CD4-positive, alpha-beta T cell treated with Interleukin-17A for 1 hour (primary cell): ENCODE results near the gene LSS.

ENCODE experiments used
- DNase-seq: peaks from one replicate; pipeline ENCODE4 v3.0.0-alpha.2; 2020

Gene LSS

GRCh38 chr21:46165098-46165497, 63.5 kb downstream of the LSS start:
- DNase-seq = no peak

GRCh38 chr21:46163380-46163779, 65.2 kb downstream of the LSS start:
- DNase-seq = no peak

DNA sequence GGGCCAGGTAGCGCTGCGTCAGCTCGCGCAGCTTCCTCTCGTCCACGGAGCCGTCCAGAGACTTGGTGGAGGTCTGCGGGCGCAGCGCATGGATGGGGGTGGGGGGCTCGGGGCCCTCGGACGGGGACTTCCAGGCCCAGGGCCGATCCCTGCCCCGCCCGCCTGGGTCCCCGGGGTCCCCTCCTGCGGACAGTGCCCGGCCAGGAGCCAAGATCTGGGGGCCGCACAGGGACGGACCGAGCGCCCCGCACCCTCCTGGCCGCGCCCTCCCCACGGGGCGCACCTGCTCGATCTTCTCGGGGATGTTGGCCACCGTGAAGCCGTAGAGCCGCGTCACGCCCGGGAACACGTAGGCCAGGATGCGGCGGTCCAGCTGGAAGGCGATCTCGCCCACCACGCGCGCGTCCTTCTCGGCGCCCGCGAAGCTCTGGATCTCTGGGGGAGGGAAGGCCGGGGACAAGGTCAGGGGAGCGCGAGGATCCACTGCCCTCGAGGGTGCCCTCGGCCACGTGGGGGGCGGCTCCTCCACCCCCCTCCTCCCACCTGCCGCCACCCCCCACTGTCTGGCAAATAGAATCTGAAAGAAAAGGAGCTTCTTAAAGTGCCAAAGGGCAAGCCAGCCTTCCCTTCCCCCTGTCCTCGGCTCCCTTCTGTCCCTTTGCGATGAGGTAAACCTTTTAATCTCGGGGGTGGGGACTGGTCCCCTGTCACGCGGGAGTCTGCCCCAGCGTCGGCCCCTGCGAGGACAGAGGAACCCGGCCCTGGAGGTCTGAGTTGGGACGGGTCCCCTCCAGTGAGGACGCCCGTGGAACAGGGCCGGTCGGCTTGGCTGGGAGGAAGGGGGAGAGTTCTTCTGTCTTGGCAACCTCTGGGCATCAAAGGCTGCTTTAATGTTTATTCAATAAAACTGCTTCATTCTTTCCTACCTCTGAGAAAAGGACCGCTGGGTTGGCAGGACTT, 66.7 kb downstream of the LSS start:
- DNase-seq = no peak

- no peak for DNase-seq
These were observed 67.5 kb downstream of the LSS start for GRCh38 chr21:46160907-46161632.

GRCh38 chr21:46160657-46160906, 68.0 kb downstream of the LSS start:
- DNase-seq = no peak

GRCh38 chr21:46159841-46160656, 68.5 kb downstream of the LSS start:
- DNase-seq = no peak

DNA sequence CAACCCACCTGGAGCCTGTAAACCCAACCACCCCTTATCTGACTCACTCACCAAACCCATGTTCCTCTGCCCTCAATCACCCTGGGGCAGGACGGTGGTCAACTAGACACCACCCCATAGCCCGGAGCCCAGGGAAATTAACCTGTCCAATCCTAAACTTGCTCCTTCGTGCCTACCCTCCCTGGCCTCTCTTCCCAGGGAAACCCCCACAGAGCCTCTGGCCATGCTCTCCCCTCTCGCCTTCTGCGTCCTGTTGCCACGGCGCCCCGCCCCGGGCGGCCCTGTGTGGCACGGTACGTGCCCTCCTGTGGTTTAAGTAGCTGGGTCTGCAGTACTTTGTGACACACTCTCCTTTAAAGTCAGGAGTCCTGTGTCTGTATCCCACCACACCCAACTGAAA, 69.2 kb downstream of the LSS start:
- DNase-seq = no peak

DNA sequence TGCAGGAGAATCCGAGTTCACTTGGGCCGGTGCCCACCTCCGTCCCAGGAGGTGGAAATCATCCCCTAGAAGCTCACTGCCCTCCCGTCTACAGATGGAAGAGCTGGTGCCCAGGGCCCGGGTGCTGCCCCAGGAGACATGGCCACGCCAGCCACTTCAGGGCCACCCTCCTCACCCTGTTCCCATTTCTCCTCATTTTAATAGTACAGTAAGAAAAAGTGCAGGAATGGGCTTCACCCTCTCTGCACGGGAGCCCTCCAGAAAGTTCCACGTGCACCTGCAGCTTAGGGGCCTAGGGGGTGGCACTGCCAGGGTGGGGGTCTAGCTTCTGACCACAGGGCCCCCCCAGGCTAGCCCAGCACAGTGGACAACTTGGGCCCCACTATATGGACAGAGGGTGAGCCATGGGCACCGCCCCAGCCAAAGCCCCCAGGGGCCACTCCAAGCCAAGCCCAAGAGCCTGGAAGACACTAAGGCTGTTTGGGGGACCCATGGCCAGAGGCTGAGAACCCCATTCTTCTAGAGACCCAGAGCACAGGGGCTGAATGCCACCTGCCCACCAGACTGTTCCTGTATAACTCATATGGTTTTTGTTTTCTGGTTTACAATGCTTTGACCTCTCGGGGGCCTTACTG, 69.8 kb downstream of the LSS start:
- DNase-seq = no peak

DNA sequence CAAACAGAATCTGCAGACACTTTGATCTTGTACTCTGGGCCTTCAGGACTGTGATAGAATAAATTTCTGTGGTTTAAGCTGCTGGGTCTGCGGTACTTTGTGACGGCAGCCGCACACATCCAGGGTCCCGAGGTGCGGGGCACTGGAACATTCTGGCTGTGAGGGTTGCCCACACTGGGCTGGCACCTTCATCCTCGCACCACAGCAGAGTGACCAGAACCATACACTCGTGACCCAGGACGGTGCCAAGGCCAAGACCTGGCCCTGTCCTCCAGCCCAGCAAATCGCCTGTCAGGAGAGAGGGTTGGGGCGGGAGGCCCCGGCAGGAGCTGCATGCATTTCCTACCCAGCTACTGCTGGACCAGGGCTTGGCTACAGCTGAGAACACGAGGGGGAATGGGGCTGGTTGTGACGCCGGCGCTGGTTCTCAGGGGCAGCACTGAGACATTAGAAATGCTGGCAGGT, 70.6 kb downstream of the LSS start:
- DNase-seq = no peak

DNA sequence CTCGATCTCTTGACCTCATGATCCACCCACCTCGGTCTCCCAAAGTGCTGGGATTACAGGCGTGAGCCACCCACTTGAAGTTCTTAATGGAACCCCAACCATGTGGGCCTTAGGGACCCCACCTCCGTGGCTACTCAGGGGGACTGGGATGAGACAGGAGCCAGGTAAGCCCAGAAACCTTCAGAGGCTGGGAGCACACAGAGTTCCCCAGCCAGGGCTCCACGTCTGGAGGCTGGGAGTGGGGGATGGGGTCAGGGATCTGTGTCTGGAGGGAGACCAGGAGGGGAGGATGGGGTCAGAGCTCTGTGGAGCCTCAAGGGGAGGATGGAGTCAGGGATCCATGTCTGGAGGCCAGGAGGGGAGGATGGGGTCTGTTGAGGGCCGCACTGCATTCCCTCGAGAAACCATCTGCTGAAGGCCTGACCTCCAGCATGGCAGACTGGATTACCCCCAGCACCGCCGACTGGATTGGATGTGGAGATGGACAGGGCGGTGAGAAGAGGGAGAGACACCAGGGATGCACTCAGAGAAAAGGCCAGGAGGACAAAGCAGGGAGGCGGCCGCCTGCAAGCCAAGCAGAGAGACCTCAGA, 71.1 kb downstream of the LSS start:
- DNase-seq = no peak

- no peak for DNase-seq
These were observed 71.9 kb downstream of the LSS start for GRCh38 chr21:46156678-46157077.

DNA sequence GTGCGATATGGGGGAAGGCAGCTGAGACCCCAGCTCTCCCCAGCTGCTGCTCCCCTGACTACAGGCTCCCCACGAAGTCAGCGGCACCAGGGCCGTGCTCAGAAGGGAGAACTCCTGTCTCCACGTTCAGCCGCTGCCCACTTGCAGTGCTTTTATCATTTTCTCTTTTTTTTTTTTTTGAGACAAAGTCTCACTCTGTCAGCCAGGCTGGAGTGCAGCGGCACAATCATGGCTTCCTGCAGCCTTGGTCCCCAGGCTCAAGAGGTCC, 72.3 kb downstream of the LSS start:
- no peak for DNase-seq

DNA sequence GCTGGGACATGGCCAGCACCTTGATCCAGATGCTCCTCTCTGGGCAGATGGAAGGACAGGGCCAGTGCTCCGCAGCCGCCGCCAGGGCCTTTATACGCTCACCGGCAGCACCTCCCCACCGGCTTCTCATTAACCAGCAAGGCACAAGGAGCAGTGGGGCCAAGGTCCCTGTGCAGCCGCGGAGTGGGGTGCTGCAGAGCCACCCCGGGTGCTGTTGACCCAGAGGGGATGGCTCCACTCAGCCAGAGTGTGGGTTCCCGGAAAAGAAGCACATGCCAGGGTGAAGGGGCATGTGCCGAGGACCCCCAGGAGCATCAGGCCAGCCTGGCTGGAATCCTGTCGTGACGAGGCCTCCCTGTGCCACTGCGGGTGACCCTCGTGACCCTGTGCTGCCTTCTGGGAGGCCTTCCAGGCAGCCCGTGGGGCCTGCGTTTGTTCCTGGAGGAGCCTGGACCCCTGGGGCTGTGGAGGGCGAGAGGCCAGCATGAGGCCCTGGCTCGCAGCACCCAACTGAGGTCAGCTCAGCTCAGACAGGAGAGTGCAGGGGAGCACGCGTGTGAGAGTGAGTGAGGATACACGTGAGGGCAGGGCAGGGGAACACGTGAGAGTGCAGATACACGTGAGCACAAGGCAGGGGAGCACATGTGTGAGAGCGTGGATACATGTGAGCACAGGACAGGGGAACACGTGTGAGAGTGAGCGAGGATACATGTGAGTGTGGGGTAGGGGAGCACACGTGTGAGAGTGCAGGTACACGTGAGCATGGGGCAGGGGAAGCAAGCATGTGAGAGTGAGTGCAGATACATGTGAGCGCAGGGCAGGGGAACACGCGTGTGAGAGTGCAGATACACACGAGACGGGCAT, 72.8 kb downstream of the LSS start, which contains the start of gene FTCD:
FTCD (minus strand) TSS at position 66 of the 864 bp plus-strand sequence; CDS start at position 10, 56 bp downstream.
- no peak for DNase-seq

DNA sequence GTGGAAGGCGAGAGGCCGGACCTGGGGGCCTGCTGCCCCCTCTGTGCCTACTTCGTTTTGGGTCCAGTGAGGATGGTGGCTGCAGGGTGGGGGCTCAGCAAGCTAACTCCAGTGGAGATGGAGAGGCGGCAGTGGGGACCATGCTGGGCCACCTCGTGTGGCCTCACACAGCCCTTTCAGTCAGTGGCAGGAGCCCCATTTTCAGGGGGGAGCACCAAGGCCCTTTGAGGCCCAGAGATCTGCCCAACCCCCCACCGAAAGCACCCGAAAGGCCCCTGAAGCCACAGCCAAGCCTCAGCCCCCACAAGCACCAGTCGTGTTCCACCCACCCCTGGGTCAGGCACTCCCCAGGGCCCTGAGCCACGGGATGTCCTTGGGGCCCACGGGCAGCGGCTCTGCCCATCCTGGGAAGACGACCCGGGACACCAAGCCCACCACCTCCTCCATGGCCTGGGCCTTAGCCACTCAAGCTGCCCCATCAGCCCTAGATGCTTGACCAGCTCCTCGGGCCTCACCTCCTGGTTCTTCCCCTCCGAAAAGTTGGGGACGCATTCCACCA, 73.5 kb downstream of the LSS start:
- DNase-seq = no peak

DNA sequence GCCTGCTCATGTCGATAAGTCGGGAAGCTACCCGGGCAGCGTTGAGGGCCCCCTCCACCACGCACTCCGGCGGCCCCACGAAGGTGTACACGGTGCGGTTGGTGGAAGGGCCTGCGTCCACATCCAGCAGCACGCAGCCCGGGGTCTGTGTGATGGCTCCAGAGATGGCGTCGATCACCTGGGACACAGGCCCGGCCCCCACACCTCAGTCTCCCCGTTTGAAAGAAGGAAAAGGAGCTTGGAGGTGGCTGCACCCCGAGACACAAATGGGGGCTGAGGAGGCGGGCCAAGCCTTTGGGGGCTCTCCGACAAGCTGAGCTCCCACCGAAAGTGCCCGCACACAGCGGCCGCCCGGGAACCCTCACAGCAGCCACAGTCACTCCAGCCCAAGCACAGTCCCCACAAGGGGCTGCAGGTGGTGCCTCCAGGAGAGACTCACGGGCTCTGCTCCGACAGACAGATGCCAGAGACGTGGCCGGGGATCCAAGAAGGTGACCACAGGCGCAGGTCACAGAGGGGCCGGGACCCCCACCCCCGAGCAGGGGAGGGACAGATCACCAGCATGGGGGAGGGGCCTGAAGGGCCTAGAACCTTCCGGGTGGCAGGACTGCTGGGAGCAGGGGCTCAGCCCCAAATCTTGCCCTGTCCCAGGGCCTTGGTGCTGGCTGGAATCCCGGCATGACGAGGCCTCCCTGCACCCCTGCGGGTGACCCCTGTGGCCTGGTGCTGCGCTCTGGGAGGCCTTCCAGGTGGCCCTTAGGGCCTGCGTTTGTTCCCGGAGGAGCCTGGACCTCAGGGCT, 74.2 kb downstream of the LSS start:
- DNase-seq = no peak

- DNase-seq = peak; percentile 36
These were observed 75.1 kb downstream of the LSS start for GRCh38 chr21:46153247-46154154.

DNA sequence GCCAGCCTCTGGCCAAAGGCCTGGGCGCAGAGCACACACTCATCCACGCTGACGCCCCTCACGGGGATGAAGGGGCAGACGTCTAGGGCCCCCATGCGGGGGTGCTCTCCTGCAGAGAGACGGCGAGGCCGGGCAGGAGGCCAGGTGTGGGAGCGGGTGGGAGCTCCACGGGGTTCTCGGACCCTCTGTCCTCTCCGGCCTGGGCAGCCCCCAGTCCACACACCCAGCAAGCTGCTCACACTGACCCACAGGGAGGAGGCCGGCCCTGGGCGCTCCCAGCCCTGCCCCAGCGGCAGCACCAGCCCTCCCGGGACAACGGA, 75.7 kb downstream of the LSS start:
- DNase-seq = no peak

DNA sequence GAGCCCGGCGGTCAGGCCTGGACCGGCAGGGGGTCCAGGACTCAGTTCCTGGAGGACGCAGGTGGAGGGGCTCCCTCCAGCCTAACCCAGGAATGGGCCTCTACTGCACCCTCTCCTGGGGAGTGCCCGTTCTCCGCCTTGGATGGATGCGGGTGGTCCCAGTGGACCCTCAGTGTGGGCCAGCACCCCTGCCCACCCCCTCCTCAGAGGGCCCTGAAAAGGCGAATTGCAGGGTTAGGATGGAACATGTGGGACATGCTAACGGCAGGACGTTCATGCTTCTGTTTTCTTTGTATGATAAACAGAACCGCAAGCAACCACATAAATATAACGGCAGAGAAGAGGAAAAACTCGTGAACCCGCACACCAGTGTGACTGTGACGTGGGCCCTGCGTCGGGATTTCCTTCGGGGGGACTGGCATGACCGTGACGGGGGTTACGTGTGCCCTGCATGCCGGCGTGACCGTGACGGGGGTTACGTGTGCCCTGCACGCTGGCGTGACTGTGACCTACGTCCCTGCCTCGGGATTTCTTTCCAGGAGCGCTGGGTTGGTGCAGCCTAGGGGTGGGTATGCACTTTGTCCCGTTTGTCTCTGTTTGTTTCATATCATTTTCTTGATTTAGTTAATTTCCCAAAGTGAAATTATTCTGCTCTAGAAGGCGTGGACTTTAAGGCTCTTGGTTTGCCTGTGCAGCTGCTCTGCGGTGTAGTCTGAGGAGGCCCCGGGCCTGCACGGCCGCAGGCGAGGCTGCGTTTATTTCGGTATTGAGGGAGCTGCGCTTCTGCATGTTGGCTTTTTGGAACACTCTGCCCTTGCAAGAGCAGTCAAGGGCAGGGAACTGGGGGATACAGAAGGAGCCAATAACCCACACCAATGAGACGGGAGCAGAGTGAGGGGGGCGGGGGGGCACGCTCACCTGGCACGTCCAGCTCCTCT, 76.3 kb downstream of the LSS start:
- DNase-seq = no peak
